Stimulated activated CD4-positive, alpha-beta T cell treated with anti-CD3 and anti-CD28 coated beads, Interleukin-1b, Interleukin-23, amount 100 ng/mL, for 4 hours (primary cell): ENCODE results near the gene AP1B1.
A peak's percentile ranks its signal among the peaks of the same experiment; 100 is the strongest.

Experiments
- DNase-seq, 2 donors: peaks; one replicate each; pipeline ENCODE4 v3.0.0-alpha.2; 2020; ENCODE audit warnings: low read depth in 2 of 2

The AP1B1 gene

GRCh38 chr22:29313576-29314466, 74.5 kb downstream of the AP1B1 start:
- DNase-seq: no peak

DNA sequence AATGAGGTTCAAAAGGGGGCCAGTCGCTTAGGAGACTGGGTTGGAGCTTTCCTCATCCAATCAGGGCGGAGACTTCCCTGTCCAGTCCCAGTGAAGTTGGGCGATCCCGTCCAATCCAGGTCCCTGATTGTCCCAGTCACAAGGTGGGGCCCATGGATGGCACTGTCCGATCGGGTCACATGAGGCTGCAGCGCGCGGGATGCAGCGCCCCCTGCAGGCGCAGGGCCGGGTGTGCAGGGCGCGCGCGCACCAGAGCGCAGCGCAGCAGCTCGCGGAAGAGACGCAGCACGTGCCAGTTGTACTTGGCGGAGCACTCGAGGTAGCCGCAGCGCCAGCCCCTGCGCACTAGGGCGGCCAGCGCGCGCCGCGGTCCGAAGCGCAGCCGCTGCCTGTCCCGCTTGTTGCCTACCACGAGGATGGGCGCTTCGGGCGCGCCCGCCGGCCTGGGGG, 75.2 kb downstream of the AP1B1 start:
- DNase-seq: no peak

DNA sequence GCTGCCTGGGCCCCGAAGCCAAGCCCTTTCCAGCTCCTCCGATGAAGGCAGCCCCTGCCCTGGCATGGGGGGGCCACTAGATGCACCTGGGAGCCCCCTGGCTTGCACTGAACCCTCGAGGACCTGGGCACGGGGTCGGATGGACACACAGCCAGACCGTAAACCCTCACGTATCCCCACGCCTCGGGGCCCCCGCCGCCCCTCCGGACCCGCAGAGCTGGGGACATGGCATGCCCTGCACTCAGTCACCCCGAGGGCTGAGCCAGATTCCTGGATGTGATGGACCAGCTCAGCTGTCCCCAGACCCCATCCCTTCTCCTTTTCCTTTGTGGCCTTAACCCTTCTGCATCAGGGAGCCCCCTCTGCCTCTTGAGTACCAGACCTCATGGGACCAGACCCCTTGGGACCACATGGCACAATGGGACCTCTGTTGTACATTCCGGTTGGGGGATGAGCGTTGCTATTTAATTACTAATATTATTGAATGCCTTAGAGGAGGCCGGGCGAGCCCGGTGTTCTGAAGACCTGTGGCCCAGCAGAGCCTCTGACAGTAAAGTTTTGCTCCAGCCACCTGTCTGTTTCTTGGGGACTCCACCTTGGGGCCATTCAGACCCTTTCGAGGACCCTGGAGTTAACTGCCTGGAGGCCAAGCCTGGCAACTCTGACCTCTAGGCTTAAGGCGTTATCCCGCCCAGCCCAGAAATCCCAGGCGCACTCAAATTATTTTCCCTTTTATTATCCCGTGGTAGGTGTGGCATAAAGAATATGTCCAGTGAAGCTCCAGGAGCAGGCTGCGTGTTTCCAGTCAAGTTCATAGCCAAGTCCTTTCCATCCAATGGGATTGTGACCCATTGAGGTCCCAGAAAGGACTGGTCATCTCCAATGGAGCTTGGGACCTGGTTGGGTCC, 75.9 kb downstream of the AP1B1 start:
- DNase-seq: no peak

DNA sequence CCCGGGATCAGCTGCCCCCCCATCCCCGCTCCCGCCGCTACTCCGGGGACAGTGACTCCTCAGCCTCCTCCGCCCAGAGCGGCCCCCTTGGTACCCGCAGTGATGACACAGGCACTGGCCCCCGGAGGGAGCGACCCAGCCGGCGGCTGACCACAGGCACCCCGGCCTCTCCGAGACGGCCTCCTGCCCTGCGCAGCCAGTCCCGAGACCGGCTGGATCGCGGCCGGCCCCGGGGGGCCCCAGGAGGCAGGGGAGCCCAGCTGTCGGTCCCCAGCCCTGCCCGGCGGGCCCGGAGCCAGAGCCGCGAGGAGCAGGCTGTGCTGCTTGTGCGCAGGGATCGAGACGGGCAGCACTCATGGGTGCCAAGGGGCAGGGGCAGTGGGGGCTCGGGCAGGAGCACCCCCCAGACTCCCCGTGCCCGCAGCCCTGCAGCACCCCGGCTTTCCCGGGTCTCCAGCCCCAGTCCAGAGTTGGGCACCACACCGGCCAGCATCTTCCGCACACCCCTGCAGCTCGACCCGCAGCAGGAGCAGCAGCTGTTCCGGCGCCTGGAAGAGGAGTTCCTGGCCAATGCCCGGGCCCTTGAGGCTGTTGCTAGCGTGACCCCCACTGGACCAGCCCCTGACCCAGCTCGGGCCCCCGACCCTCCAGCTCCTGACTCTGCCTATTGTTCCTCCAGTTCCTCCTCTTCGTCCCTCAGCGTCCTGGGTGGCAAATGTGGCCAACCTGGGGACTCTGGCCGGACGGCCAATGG, 76.7 kb downstream of the AP1B1 start:
- DNase-seq: no peak

DNA sequence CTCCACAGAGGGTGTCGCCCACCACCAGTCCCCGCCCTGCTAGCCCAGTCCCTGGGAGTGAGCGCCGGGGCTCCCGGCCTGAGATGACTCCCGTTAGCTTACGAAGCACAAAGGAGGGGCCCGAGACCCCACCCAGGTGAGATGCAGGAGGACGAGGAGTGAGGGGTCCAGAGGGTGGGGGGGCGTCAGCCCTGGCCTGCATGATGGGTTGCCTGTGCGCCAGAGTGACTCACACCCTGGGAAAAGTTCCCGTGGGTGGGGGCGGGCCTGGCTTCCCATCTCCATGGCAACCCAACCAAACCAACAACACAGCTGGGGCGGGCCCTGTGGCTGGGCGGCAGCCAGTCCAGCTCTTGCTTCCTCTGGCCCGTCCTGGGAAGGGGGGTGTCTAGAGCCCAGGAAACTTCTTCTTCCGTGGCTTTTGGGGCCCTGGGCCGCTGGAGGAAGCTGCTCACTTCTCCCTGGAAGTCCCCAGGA, 77.5 kb downstream of the AP1B1 start:
- DNase-seq: peak; percentile 42 to 46

- DNase-seq: no peak
Observed at GRCh38 chr22:29310065-29310862, 78.1 kb downstream of the AP1B1 start.

- DNase-seq: no peak
Observed at GRCh38 chr22:29309332-29310064, 78.9 kb downstream of the AP1B1 start.

DNA sequence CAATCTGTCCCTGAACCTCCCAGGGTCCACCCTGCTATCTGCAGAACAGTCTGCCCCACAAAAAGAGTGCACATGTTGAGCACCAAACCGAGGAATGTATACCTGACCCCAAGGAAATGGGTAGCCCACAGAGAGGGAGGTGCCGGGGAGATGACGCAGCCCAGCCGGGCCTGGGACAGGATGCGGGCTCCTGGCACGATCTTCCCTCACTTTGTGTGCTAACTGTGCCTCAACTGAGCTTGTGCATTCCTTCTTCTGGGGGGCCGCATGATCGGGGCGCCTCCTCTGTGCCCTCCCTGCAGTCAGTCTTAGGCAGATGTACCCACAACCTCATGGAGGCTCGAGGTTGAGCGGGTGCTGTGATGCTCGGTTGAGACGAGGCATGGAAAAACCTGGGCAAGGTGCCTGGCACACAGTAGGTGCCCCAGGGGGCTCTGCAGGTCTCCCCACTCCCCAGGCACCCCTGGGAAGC, 79.5 kb downstream of the AP1B1 start:
- DNase-seq: no peak

- DNase-seq: no peak
Observed at GRCh38 chr22:29308148-29308790, 80.1 kb downstream of the AP1B1 start.

DNA sequence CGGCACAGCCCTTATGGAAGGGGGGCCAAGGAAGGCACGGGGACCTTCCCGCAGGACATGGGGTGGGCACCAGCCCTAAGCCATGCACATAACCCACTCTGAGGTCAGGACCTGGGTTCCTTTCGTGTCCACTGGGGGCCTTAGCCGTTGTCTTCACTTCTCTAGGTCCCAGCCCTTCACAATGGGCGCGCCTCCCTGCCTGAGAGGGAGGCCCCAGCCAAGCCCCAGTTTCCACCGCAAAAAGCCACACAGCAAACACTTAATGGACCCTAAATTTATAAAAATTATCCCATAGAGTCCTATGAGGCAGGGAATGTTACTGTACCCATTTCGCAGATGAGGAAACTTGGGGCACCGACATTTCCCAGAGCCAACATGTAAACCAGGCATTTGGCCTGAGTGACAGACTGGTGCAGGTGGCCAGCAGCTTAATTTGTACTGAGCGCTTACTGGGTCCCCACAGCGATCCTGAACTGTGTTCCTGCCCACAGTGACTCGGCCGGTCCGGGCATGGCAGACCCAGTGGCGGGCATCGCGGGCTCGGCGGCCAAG, 80.7 kb downstream of the AP1B1 start:
- DNase-seq: no peak

DNA sequence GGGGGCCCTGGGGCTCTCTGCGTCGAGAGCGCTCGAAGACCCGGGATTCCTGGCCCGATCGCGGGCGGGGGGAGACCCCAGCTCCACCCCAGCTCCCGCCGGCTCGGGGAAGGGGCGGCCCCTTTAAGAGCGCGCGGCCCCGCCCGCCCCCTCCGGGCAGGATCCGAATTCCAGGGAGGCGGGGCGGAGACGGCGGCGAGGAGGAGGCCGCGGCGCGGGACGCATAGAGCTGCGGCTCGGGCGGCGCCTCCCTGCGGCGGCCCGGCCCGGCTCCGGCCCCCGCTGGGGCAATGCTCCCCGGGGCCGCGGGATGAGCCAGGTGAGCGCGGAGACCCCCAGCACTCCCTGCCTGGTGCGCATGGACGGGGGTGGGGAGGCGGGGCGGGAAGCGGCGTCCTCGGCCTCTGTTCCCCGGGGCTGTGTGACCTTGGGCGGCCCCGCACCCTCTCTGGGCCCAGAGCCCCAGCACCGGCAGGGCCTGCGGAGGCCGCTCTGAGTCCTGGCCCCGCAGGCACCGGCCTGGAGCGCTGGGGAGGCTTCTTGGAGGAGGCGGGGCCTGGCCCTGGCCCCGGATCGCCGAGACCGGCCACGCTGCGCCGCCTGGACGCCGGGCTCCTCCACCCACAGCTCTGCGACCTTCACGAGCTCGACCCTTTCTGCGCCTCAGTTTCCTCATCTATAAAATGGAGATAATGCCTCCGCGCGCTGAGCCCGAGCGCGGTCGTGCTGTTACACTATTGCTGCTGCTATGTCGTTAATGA, 81.4 kb downstream of the AP1B1 start:
- DNase-seq: peak in 1 of 2 donors; percentile 37

DNA sequence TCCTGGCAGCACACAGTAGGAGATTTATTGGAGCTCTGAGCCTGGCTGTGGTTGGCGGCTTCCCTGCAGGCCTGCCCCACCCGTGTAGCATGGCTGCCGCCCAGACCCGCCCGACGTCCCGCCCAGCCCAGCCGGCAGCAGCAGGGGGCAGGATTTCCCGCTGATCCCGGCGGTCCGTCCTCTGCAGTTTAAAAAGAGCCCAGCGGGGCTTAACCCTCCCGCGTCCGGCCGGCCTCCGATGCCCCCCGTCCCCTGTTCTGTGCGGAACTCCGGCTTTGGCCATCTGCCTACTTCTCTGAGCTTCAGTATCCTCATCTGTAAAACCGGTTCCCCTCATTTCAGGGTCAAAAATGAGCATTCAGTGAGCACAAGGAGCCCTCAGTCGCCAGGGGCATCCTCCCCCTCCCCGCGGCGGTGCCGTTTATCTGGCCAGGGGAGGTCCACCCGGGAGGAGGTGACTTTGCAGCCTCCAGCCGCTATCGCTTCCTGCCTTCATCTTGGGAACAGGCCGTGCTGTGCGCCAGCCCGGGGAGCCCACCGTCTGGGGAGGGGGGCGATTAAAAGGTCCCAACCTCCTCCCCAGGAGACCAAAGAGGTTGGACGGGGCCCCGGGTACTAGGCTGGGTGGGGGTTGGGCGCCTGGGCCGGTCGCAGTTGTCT, 82.1 kb downstream of the AP1B1 start, which contains the start of gene GAS2L1:
Gene GAS2L1 (plus strand): TSS at position 476 of the 660 bp plus-strand sequence. CDS start 1,456 bp downstream, outside the sequence.
- DNase-seq: peak in 1 of 2 donors; percentile 33

GRCh38 chr22:29305836-29306174, 82.6 kb downstream of the AP1B1 start:
- no peak for DNase-seq

DNA sequence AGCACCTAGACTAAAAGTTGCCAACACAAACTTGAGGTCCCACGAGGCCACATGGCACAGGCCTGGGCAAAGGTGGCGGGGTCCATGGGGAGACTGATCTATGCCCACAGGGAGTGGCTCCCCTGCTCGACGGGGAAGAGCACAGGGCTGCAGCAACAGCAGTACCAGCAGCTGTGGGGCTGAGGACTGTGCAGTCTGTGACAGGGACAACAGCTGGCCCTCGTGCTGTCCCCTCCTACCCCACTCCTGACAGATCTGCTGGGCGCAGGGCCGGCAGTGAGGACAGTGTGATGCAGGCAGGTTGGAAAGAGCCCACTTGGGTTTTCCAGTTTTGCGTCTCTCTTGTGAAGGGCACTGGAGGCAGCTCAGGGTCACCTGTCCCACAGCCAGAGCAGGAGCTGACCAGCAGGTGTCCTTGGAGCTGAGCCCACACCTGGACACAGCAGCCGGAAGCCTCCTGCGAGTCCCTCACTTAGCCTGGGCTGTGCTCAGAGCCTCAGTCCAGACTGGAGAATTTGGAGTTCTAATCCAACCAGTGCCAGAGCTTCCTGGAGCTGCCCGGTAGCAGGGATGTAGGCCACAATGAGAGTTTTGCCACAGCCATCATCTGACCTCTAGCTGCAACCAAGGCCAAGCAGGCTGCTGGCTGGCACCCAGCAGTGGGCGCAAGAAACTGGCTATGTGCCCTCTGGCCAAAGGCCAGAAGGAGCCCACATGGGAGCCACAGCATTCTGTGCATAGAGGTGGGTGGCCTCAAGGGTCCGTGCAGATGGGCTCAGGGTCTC, 85.5 kb downstream of the AP1B1 start:
- DNase-seq: no peak

DNA sequence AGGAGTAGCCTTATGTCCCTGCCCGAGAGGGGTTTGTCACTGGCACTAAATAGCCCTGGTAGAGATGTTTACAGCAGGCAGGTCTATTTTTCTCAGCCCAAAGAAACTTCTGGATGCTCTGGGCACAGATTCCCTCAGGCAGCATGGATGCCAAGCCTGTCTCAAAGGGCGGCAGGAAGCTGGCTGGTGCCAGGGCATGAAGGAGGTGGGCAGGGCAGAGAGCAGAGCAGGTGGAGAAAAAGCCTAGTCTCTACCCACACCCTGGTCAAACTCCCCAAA, 86.0 kb downstream of the AP1B1 start:
- no peak for DNase-seq

DNA sequence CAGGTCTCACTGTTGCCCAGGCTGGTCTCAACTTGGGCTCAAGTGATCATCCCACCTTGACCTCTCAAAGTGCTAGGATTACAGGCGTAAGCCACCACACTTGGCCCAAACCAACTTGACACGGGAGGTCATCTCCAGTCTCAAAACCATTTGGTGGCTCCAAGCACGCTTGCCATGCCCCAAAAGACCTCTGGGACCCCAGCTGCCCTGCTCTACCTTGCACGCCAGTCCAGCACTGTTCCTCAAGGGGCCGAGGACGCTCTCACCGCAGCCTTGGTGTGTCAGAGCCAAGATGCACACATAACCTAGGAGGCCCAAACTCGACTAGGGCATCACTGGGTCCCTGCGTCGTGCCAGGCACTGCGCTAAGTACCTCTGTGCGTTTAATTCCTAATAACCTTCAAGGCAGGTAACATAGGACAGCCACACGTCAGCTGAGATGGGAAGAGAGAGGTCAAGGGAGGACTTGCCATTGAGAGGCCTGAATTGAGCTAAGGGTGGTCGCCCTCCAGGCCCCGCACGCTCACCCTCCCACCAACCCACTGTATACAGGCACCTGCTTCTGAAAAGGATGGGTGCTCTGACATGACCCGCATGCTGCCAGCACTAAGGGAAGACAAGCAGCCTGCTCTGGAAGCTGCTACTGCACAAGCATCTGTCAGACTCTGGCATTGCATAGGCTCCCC, 86.5 kb downstream of the AP1B1 start:
- DNase-seq: no peak
